HUES6 (cell line): Measurements from ENCODE around the gene ZNF180.

Experiments
- H3K27ac ChIP-seq: 2 replicates; pipeline ENCODE4 v1.7.0; 2013; ENCODE audit warnings: low read depth, mild to moderate bottlenecking, low read length, inconsistent platforms
- H3K27me3 ChIP-seq: 2 replicates; pipeline ENCODE4 v1.6.1; 2013; ENCODE audit warnings: low read length; ENCODE audit not compliant: control insufficient read depth, insufficient read depth
- H3K36me3 ChIP-seq: 2 replicates; pipeline ENCODE4 v1.6.1; 2013; ENCODE audit warnings: low read length; ENCODE audit not compliant: control insufficient read depth, insufficient read depth
- H3K4me1 ChIP-seq: 2 replicates; pipeline ENCODE4 v1.6.1; 2013; ENCODE audit warnings: low read length; ENCODE audit not compliant: control insufficient read depth, insufficient read depth
- H3K4me3 ChIP-seq: 2 replicates; pipeline ENCODE4 v1.5.1; 2013; ENCODE audit warnings: low read depth, low read length
- H3K9ac ChIP-seq: one replicate; pipeline ENCODE4 v1.6.1; 2013; ENCODE audit warnings: mild to moderate bottlenecking, low read length
- H3K9me3 ChIP-seq: 2 replicates; pipeline ENCODE4 v1.6.1; 2013; ENCODE audit warnings: low read depth, low read length; ENCODE audit not compliant: control insufficient read depth, insufficient read depth

The ZNF180 gene

GRCh38 chr19:44435441-44435840, 64.9 kb downstream of the ZNF180 start:
- Histone ChIP-seq H3K4me3 (no peak overlapping the region), H3K4me1 (no peaks in the 10 kb centered on the region), H3K36me3 (peaks cover 4% of the 10 kb centered on the region; the same call in 1 of the 2 replicates), H3K27me3 (no peaks in the 10 kb centered on the region), H3K27ac (no peak overlapping the region), H3K9me3 (peaks cover 45% of the 10 kb centered on the region), H3K9ac (no peak overlapping the region)

DNA sequence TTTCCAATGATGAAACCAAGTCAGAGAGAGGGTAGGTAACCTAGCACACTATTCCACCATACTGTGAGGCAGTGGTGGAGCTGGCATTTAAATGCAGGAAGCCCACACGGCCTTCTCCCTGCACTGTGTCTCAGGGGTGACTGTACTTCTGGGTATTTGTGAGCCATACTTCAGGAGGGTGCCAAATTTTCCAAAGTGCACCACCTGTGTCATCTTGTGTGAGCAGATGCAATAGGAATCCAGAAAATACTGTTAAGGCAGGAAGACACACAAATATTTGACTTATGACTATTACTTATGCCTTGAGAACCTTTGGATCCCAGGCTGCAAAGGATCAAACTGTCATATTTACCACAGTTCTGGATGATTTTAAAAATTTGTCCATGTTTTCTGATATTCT, 69.4 kb downstream of the ZNF180 start:
- peaks cover 76% of the 10 kb centered on the region for H3K9me3 ChIP-seq

More for the DNA sequence above, 69.4 kb downstream of the ZNF180 start:
- no peaks in the 10 kb centered on the region for H3K4me1 ChIP-seq
- no peak overlapping the region for H3K9ac ChIP-seq
- H3K36me3 ChIP-seq: peaks cover 24% of the 10 kb centered on the region; the same call in 1 of the 2 replicates
- H3K4me3 ChIP-seq: no peak overlapping the region
- no peaks in the 10 kb centered on the region for H3K27me3 ChIP-seq
- H3K27ac ChIP-seq: no peak overlapping the region
